ENCODE measurements around the gene SLC25A42. TPM values are rescaled to one million over a fixed set of nuclear protein-coding genes. Genes with fewer than 3 reads are reported as not detected.
A peak's percentile ranks its signal among the peaks of the same experiment; 100 is the strongest.

Gene SLC25A42
- total and polyA plus RNA-seq, 7 donors = 2.4 to 9.5 (median 7.8) TPM

GRCh38 chr19:19111967-19112580, 48.3 kb downstream of the SLC25A42 start:
- no peak for DNase-seq
- Histone ChIP-seq H3K27me3 (peaks cover 0 to 14% (median 10%) of the 10 kb centered on the region in 3 donors), H3K4me3 (no peak overlapping the region), H3K36me3 (peaks cover 0 to 5% (median 0%) of the 10 kb centered on the region in 4 donors), H3K27ac (no peak overlapping the region), H3K4me1 (peaks cover 0 to 16% (median 6%) of the 10 kb centered on the region in 4 donors), H3K9me3 (no peaks in the 10 kb centered on the region)
- WGBS, 2 donors = 79 to 87% methylated on average over 9 of the region's 9 CpGs
- intact Hi-C loops (cut with DNase I) = no loop called here
- TF ChIP-seq POLR2A (IDR thresholded peaks at IDR 0.05) (no peak), EP300 (IDR thresholded peaks at IDR 0.05) (no peak), POLR2AphosphoS5 (IDR thresholded peaks at IDR 0.05) (no peak), CTCF (IDR thresholded peaks at IDR 0.05) (no peak)

GRCh38 chr19:19113040-19113626, 49.3 kb downstream of the SLC25A42 start:
- no peak for DNase-seq
- Histone ChIP-seq H3K36me3 (no peaks in the 10 kb centered on the region), H3K9me3 (no peaks in the 10 kb centered on the region), H3K4me1 (peaks cover 0 to 16% (median 6%) of the 10 kb centered on the region in 4 donors), H3K4me3 (no peak overlapping the region), H3K27me3 (peaks cover 0 to 14% (median 10%) of the 10 kb centered on the region in 3 donors), H3K27ac (no peak overlapping the region)
- intact Hi-C loops (cut with DNase I) = no loop called here
- WGBS, 2 donors = 66% methylated on average over 7 of the region's 7 CpGs
- TF ChIP-seq POLR2AphosphoS5 (IDR thresholded peaks at IDR 0.05) = no peak
- TF ChIP-seq EP300 (IDR thresholded peaks at IDR 0.05) = no peak
- TF ChIP-seq CTCF (IDR thresholded peaks at IDR 0.05) = no peak
- TF ChIP-seq POLR2A (IDR thresholded peaks at IDR 0.05) = no peak

- no peak for TF ChIP-seq EP300 (IDR thresholded peaks at IDR 0.05)
- TF ChIP-seq CTCF (IDR thresholded peaks at IDR 0.05) = peak in 2 of 4 experiments; percentile 9 to 20
- no peak for TF ChIP-seq POLR2AphosphoS5 (IDR thresholded peaks at IDR 0.05)
- Histone ChIP-seq H3K4me3 (no peak overlapping the region), H3K4me1 (peaks cover 0 to 18% (median 5%) of the 10 kb centered on the region in 4 donors), H3K27me3 (peaks cover 0 to 5% (median 1%) of the 10 kb centered on the region in 3 donors), H3K27ac (no peak overlapping the region), H3K9me3 (no peaks in the 10 kb centered on the region), H3K36me3 (peaks cover 0 to 7% (median 0%) of the 10 kb centered on the region in 4 donors)
- WGBS, 2 donors = 75 to 84% methylated on average over 9 of the region's 9 CpGs
- intact Hi-C loops (cut with DNase I) = no loop called here
- DNase-seq = no peak
Measured at GRCh38 chr19:19115954-19116353, 52.2 kb downstream of the SLC25A42 start.

- Histone ChIP-seq H3K27me3 (no peaks in the 10 kb centered on the region), H3K4me3 (peak overlapping the region; percentile 4 to 43 (median 30)), H3K36me3 (peaks cover 0 to 19% (median 2%) of the 10 kb centered on the region in 4 donors), H3K9me3 (no peaks in the 10 kb centered on the region), H3K4me1 (peaks cover 0 to 18% (median 5%) of the 10 kb centered on the region in 4 donors), H3K27ac (peak overlapping the region in 3 of 4 donors; percentile 68 to 75 (median 71))
- TF ChIP-seq POLR2AphosphoS5 (IDR thresholded peaks at IDR 0.05) (no peak), POLR2A (IDR thresholded peaks at IDR 0.05) (no peak), CTCF (IDR thresholded peaks at IDR 0.05) (no peak), EP300 (IDR thresholded peaks at IDR 0.05) (no peak)
- WGBS, 2 donors = 92 to 96% methylated on average over 39 of the region's 39 CpGs
- intact Hi-C loops (cut with DNase I) = no loop called here
- DNase-seq = no peak
Measured at GRCh38 chr19:19119325-19120237, 55.8 kb downstream of the SLC25A42 start.
